Ishikawa (cell line): ENCODE measurements around the gene CMSS1.

ENCODE experiments used
- CEBPB ChIP-seq: IDR thresholded peaks from 2 replicates; pipeline ENCODE4 v1.6.1; 2012
- CREB1 ChIP-seq: IDR thresholded peaks from 2 replicates; pipeline ENCODE4 v1.6.1; 2012; ENCODE audit warnings: low read depth
- EGR1 ChIP-seq: IDR thresholded peaks from 2 replicates; pipeline ENCODE4 v1.6.1; 2012
- EP300 ChIP-seq: IDR thresholded peaks from 2 replicates; pipeline ENCODE4 v1.6.1; 2012; ENCODE audit warnings: borderline replicate concordance
- FOXM1 ChIP-seq: IDR thresholded peaks from 2 replicates; pipeline ENCODE4 v1.6.1; 2012; ENCODE audit warnings: low read depth, borderline replicate concordance
- MAX ChIP-seq: IDR thresholded peaks from 2 replicates; pipeline ENCODE4 v1.6.1; 2012
- NFIC ChIP-seq: IDR thresholded peaks from 2 replicates; pipeline ENCODE4 v1.6.1; 2012
- RAD21 ChIP-seq: IDR thresholded peaks from 2 replicates; pipeline ENCODE4 v1.6.1; 2012; ENCODE audit warnings: low read depth
- REST ChIP-seq: IDR thresholded peaks from 2 replicates; pipeline ENCODE4 v1.6.1; 2012; ENCODE audit warnings: low read depth, mild to moderate bottlenecking
- TAF1 ChIP-seq: IDR thresholded peaks from 2 replicates; pipeline ENCODE4 v1.6.1; 2012; ENCODE audit warnings: low read depth, mild to moderate bottlenecking
- TCF12 ChIP-seq: IDR thresholded peaks from 2 replicates; pipeline ENCODE4 v1.6.1; 2012; ENCODE audit warnings: low read depth
- TEAD4 ChIP-seq: IDR thresholded peaks from 2 replicates; pipeline ENCODE4 v1.6.1; 2012
- USF1 ChIP-seq: IDR thresholded peaks from 2 replicates; pipeline ENCODE4 v1.6.1; 2012
- YY1 ChIP-seq: IDR thresholded peaks from 2 replicates; pipeline ENCODE4 v1.6.1; 2012; ENCODE audit warnings: low read depth
- ZBTB7A ChIP-seq: IDR thresholded peaks from 2 replicates; pipeline ENCODE4 v1.6.1; 2012; ENCODE audit warnings: low read depth

Gene CMSS1

GRCh38 chr3:99882436-99883137 is 64.9 kb downstream of the CMSS1 start:
- TF ChIP-seq MAX = no peak
- no peak for TF ChIP-seq EP300
- TF ChIP-seq CEBPB = no peak

GRCh38 chr3:99883138-99883461 is 65.4 kb downstream of the CMSS1 start:
- TF ChIP-seq TAF1 (no peak), USF1 (no peak), TEAD4 (no peak), NFIC (no peak), YY1 (no peak), FOXM1 (no peak), TCF12 (no peak), ZBTB7A (no peak), EP300 (no peak), MAX (no peak), EGR1 (no peak), CREB1 (no peak), CEBPB (no peak), REST (no peak), RAD21 (no peak)

GRCh38 chr3:99883693-99884092 is 66.0 kb downstream of the CMSS1 start:
- TF ChIP-seq CREB1 (no peak), TCF12 (no peak), RAD21 (no peak), USF1 (no peak), EP300 (no peak), YY1 (no peak), EGR1 (no peak), NFIC (no peak)

GRCh38 chr3:99884484-99884883 is 66.8 kb downstream of the CMSS1 start:
- no peak for TF ChIP-seq ZBTB7A
- TF ChIP-seq USF1 = no peak
- no peak for TF ChIP-seq CREB1
- TF ChIP-seq RAD21 = no peak
- TF ChIP-seq MAX = no peak
- TF ChIP-seq TCF12 = no peak
- TF ChIP-seq REST = no peak
- no peak for TF ChIP-seq NFIC
- no peak for TF ChIP-seq FOXM1
- no peak for TF ChIP-seq EGR1
- TF ChIP-seq EP300 = no peak
- TF ChIP-seq TAF1 = no peak
- TF ChIP-seq CEBPB = no peak
- TF ChIP-seq TEAD4 = no peak
- no peak for TF ChIP-seq YY1

- no peak for TF ChIP-seq ZBTB7A
- TF ChIP-seq FOXM1 = no peak
- no peak for TF ChIP-seq MAX
- no peak for TF ChIP-seq REST
- no peak for TF ChIP-seq USF1
- no peak for TF ChIP-seq TEAD4
- TF ChIP-seq NFIC = no peak
- no peak for TF ChIP-seq CREB1
- no peak for TF ChIP-seq TCF12
- no peak for TF ChIP-seq RAD21
- no peak for TF ChIP-seq CEBPB
These were observed 67.4 kb downstream of the CMSS1 start for GRCh38 chr3:99885085-99885484.
